ENCODE measurements around the gene EWSR1. TPM values are rescaled to one million over a fixed set of nuclear protein-coding genes. Genes with fewer than 3 reads are reported as not detected.

EWSR1 gene
- total and polyA plus RNA-seq, 9 donors: 111 to 207 (median 177) TPM

DNA sequence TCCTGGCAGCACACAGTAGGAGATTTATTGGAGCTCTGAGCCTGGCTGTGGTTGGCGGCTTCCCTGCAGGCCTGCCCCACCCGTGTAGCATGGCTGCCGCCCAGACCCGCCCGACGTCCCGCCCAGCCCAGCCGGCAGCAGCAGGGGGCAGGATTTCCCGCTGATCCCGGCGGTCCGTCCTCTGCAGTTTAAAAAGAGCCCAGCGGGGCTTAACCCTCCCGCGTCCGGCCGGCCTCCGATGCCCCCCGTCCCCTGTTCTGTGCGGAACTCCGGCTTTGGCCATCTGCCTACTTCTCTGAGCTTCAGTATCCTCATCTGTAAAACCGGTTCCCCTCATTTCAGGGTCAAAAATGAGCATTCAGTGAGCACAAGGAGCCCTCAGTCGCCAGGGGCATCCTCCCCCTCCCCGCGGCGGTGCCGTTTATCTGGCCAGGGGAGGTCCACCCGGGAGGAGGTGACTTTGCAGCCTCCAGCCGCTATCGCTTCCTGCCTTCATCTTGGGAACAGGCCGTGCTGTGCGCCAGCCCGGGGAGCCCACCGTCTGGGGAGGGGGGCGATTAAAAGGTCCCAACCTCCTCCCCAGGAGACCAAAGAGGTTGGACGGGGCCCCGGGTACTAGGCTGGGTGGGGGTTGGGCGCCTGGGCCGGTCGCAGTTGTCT lies 38.2 kb downstream of the EWSR1 start, which contains the start of gene GAS2L1:
Gene GAS2L1, plus strand, starts transcription at position 476 of the 660 bp plus-strand sequence. CDS start 1,456 bp downstream, outside the sequence.
- peak within 1 kb of the TSS; percentile 86 for H3K27ac ChIP-seq (ENCODE audit: low read length)
- H3K27me3 ChIP-seq (ENCODE audit: control insufficient read depth, insufficient read depth, low read length): no peaks in the 10 kb centered on the region
- peak; percentile 92 for DNase-seq
- H3K4me3 ChIP-seq (ENCODE audit: low read length): peak within 1 kb of the TSS; percentile 86
- peaks cover 66% of the 10 kb centered on the region for H3K4me1 ChIP-seq (ENCODE audit: control insufficient read depth, insufficient read depth, low read length)
- H3K36me3 ChIP-seq (ENCODE audit: control insufficient read depth, insufficient read depth, low read length): peaks cover 12% of the 10 kb centered on the region
- no peaks in the 10 kb centered on the region for H3K9me3 ChIP-seq (replicated peaks; ENCODE audit: control insufficient read depth, low read depth, low read length)
- under 1% methylated on average over 32 of the region's 40 CpGs for WGBS (ENCODE audit: insufficient coverage)

DNA sequence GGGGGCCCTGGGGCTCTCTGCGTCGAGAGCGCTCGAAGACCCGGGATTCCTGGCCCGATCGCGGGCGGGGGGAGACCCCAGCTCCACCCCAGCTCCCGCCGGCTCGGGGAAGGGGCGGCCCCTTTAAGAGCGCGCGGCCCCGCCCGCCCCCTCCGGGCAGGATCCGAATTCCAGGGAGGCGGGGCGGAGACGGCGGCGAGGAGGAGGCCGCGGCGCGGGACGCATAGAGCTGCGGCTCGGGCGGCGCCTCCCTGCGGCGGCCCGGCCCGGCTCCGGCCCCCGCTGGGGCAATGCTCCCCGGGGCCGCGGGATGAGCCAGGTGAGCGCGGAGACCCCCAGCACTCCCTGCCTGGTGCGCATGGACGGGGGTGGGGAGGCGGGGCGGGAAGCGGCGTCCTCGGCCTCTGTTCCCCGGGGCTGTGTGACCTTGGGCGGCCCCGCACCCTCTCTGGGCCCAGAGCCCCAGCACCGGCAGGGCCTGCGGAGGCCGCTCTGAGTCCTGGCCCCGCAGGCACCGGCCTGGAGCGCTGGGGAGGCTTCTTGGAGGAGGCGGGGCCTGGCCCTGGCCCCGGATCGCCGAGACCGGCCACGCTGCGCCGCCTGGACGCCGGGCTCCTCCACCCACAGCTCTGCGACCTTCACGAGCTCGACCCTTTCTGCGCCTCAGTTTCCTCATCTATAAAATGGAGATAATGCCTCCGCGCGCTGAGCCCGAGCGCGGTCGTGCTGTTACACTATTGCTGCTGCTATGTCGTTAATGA lies 38.9 kb downstream of the EWSR1 start:
- Histone ChIP-seq H3K27ac (ENCODE audit: low read length) (peak overlapping the region; percentile 86), H3K4me1 (ENCODE audit: control insufficient read depth, insufficient read depth, low read length) (peaks cover 69% of the 10 kb centered on the region), H3K27me3 (ENCODE audit: control insufficient read depth, insufficient read depth, low read length) (no peaks in the 10 kb centered on the region), H3K9me3 (replicated peaks; ENCODE audit: control insufficient read depth, low read depth, low read length) (no peaks in the 10 kb centered on the region), H3K4me3 (ENCODE audit: low read length) (peak overlapping the region; percentile 86), H3K36me3 (ENCODE audit: control insufficient read depth, insufficient read depth, low read length) (peaks cover 7% of the 10 kb centered on the region)
- under 1% methylated on average over 83 of the region's 83 CpGs for WGBS (ENCODE audit: insufficient coverage)
- DNase-seq: peak; percentile 93

DNA sequence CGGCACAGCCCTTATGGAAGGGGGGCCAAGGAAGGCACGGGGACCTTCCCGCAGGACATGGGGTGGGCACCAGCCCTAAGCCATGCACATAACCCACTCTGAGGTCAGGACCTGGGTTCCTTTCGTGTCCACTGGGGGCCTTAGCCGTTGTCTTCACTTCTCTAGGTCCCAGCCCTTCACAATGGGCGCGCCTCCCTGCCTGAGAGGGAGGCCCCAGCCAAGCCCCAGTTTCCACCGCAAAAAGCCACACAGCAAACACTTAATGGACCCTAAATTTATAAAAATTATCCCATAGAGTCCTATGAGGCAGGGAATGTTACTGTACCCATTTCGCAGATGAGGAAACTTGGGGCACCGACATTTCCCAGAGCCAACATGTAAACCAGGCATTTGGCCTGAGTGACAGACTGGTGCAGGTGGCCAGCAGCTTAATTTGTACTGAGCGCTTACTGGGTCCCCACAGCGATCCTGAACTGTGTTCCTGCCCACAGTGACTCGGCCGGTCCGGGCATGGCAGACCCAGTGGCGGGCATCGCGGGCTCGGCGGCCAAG lies 39.6 kb downstream of the EWSR1 start:
- peak; percentile 22 for DNase-seq
- Histone ChIP-seq H3K36me3 (ENCODE audit: control insufficient read depth, insufficient read depth, low read length) (peaks cover 14% of the 10 kb centered on the region), H3K27me3 (ENCODE audit: control insufficient read depth, insufficient read depth, low read length) (peaks cover under 1% of the 10 kb centered on the region), H3K4me1 (ENCODE audit: control insufficient read depth, insufficient read depth, low read length) (peaks cover 71% of the 10 kb centered on the region), H3K4me3 (ENCODE audit: low read length) (peak overlapping the region; percentile 86), H3K27ac (ENCODE audit: low read length) (peak overlapping the region; percentile 59), H3K9me3 (replicated peaks; ENCODE audit: control insufficient read depth, low read depth, low read length) (no peaks in the 10 kb centered on the region)
- WGBS (ENCODE audit: insufficient coverage): 64% methylated on average over 17 of the region's 20 CpGs

DNA sequence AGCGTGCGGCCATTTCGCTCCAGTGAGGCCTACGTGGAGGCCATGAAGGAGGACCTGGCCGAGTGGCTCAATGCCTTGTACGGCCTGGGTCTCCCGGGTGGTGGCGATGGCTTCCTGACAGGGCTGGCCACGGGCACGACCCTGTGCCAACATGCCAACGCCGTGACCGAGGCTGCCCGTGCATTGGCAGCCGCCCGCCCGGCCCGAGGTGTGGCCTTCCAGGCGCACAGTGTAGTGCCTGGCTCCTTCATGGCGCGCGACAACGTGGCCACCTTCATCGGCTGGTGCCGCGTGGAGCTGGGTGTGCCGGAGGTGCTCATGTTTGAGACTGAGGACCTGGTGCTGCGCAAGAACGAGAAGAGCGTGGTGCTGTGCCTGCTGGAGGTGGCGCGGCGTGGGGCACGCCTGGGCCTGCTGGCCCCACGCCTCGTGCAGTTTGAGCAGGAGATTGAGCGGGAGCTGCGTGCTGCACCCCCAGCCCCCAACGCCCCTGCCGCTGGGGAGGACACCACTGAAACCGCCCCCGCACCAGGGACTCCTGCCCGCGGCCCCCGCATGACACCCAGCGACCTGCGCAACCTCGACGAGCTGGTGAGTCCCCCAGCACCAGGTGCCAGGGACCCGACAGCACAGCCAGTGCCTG lies 40.2 kb downstream of the EWSR1 start:
- H3K4me3 ChIP-seq (ENCODE audit: low read length): no peak overlapping the region
- DNase-seq: peak; percentile 24
- H3K36me3 ChIP-seq (ENCODE audit: control insufficient read depth, insufficient read depth, low read length): peaks cover 18% of the 10 kb centered on the region
- H3K4me1 ChIP-seq (ENCODE audit: control insufficient read depth, insufficient read depth, low read length): peaks cover 71% of the 10 kb centered on the region
- no peaks in the 10 kb centered on the region for H3K9me3 ChIP-seq (replicated peaks; ENCODE audit: control insufficient read depth, low read depth, low read length)
- H3K27me3 ChIP-seq (ENCODE audit: control insufficient read depth, insufficient read depth, low read length): peaks cover 7% of the 10 kb centered on the region
- WGBS (ENCODE audit: insufficient coverage): 83% methylated on average over 48 of the region's 50 CpGs
- peak overlapping the region; percentile 1 for H3K27ac ChIP-seq (ENCODE audit: low read length)

DNA sequence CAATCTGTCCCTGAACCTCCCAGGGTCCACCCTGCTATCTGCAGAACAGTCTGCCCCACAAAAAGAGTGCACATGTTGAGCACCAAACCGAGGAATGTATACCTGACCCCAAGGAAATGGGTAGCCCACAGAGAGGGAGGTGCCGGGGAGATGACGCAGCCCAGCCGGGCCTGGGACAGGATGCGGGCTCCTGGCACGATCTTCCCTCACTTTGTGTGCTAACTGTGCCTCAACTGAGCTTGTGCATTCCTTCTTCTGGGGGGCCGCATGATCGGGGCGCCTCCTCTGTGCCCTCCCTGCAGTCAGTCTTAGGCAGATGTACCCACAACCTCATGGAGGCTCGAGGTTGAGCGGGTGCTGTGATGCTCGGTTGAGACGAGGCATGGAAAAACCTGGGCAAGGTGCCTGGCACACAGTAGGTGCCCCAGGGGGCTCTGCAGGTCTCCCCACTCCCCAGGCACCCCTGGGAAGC lies 40.8 kb downstream of the EWSR1 start:
- no peak overlapping the region for H3K4me3 ChIP-seq (ENCODE audit: low read length)
- DNase-seq: peak; percentile 30

DNA sequence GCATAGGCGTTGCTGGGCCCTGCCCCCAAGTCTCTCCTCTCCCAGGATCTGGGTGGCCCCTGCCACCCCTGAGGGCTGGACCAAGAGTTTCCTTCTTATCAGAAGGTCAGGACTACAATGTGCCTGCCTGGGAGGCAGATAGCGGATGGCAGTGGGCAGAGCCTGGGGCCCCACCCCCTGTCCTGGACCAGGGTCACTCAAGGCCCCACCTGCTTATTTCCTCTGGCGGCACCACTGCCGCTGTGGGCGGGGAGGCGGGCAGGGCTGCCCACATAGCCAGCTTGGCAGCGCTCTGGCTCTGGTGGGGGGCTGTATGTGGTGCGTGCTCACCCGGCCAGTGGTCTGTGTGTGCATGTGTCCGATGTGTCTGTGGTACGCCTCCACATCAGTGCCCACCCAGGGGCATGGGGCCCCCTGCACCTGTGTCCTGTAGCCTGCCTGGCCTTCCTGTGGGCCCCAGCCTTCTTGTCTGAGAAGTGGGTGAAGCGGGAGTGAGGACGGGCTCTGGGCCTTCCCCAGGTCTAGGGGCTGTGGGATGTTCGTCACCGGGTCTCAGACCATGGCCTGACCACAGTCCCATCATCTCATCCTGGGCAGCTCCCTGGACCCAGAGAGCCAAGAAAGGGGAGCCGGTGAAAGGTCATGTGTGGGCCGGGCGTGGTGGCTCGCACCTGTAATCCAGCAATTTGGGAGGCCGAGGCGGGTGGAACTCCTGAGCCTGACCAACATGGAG lies 41.4 kb downstream of the EWSR1 start:
- Histone ChIP-seq H3K4me1 (ENCODE audit: control insufficient read depth, insufficient read depth, low read length) (peaks cover 81% of the 10 kb centered on the region), H3K9me3 (replicated peaks; ENCODE audit: control insufficient read depth, low read depth, low read length) (no peaks in the 10 kb centered on the region), H3K27me3 (ENCODE audit: control insufficient read depth, insufficient read depth, low read length) (peaks cover 19% of the 10 kb centered on the region), H3K27ac (ENCODE audit: low read length) (peak overlapping the region; percentile 95), H3K4me3 (ENCODE audit: low read length) (no peak overlapping the region), H3K36me3 (ENCODE audit: control insufficient read depth, insufficient read depth, low read length) (peaks cover 18% of the 10 kb centered on the region)
- DNase-seq: peak; percentile 48
- 77% methylated on average over 14 of the region's 21 CpGs for WGBS (ENCODE audit: insufficient coverage)

More for the DNA sequence above, 40.8 kb downstream of the EWSR1 start:
- Histone ChIP-seq H3K27me3 (ENCODE audit: control insufficient read depth, insufficient read depth, low read length) (peaks cover 12% of the 10 kb centered on the region), H3K4me1 (ENCODE audit: control insufficient read depth, insufficient read depth, low read length) (peaks cover 74% of the 10 kb centered on the region), H3K9me3 (replicated peaks; ENCODE audit: control insufficient read depth, low read depth, low read length) (no peaks in the 10 kb centered on the region), H3K27ac (ENCODE audit: low read length) (peak overlapping the region; percentile 95), H3K36me3 (ENCODE audit: control insufficient read depth, insufficient read depth, low read length) (peaks cover 18% of the 10 kb centered on the region)
- 59% methylated on average over 13 of the region's 13 CpGs for WGBS (ENCODE audit: insufficient coverage)

DNA sequence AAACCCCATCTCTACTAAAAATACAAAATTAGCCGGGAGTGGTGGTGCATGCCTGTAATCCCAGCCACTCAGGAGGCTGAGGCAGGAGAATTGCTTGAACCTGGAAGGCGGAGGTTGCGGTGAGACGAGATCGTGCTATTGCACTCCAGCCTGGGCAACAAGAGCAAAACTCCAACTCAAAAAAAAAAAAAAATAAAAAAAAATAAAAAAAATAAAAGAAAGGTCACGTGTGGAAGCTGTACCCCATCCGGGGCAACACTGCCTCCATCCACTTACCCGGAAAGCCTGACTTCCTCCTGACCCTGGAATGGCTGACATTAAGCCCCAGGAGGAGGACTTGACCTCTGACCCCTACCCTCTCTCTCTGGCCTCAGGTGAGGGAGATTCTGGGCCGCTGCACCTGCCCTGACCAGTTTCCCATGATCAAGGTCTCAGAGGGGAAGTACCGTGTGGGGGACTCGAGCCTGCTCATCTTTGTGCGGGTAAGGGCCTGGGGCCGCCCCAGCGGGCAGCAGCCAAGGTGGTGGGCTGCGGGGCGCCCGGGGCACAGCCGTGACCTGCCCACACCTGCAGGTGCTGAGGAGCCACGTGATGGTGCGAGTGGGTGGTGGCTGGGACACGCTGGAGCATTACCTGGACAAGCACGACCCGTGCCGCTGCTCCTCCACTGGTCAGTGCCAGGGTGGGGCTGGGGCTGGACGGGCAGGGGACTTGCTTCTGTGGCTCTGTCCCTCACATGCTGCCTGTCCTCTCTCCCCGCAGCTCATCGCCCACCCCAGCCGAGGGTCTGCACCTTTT lies 42.2 kb downstream of the EWSR1 start:
- Histone ChIP-seq H3K4me3 (ENCODE audit: low read length) (no peak overlapping the region), H3K36me3 (ENCODE audit: control insufficient read depth, insufficient read depth, low read length) (peaks cover 18% of the 10 kb centered on the region), H3K4me1 (ENCODE audit: control insufficient read depth, insufficient read depth, low read length) (peaks cover 86% of the 10 kb centered on the region), H3K27me3 (ENCODE audit: control insufficient read depth, insufficient read depth, low read length) (peaks cover 25% of the 10 kb centered on the region), H3K27ac (ENCODE audit: low read length) (peak overlapping the region; percentile 95), H3K9me3 (replicated peaks; ENCODE audit: control insufficient read depth, low read depth, low read length) (no peaks in the 10 kb centered on the region)
- peak; percentile 52 for DNase-seq
- 54% methylated on average over 23 of the region's 28 CpGs for WGBS (ENCODE audit: insufficient coverage)

DNA sequence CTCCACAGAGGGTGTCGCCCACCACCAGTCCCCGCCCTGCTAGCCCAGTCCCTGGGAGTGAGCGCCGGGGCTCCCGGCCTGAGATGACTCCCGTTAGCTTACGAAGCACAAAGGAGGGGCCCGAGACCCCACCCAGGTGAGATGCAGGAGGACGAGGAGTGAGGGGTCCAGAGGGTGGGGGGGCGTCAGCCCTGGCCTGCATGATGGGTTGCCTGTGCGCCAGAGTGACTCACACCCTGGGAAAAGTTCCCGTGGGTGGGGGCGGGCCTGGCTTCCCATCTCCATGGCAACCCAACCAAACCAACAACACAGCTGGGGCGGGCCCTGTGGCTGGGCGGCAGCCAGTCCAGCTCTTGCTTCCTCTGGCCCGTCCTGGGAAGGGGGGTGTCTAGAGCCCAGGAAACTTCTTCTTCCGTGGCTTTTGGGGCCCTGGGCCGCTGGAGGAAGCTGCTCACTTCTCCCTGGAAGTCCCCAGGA lies 42.8 kb downstream of the EWSR1 start:
- Histone ChIP-seq H3K27me3 (ENCODE audit: control insufficient read depth, insufficient read depth, low read length) (peaks cover 28% of the 10 kb centered on the region), H3K27ac (ENCODE audit: low read length) (peak overlapping the region; percentile 95), H3K4me3 (ENCODE audit: low read length) (no peak overlapping the region), H3K36me3 (ENCODE audit: control insufficient read depth, insufficient read depth, low read length) (peaks cover 18% of the 10 kb centered on the region), H3K4me1 (ENCODE audit: control insufficient read depth, insufficient read depth, low read length) (peaks cover 87% of the 10 kb centered on the region), H3K9me3 (replicated peaks; ENCODE audit: control insufficient read depth, low read depth, low read length) (no peaks in the 10 kb centered on the region)
- peak; percentile 99 for DNase-seq
- WGBS (ENCODE audit: insufficient coverage): 8% methylated on average over 7 of the region's 18 CpGs

Measured in muscle of leg (tissue), 11 donors.